CD4-positive, alpha-beta T cell treated with Interleukin-17A for 1 hour (primary cell): ENCODE measurements around the gene CRHR1.
"Not testable (repeated sequence)": the region's sequence is repeated elsewhere in the genome, so short reads cannot be mapped to it uniquely, and the experiment has no call there.

Source experiments
- DNase-seq: peaks from one replicate; pipeline ENCODE4 v3.0.0-alpha.2; 2020

Gene CRHR1

GRCh38 chr17:45784293-45784740, at the start of gene CRHR1:
TSS of gene CRHR1 (plus strand) at chr17:45784320. CDS start at chr17:45784545, 225 bp downstream.
- no peak for DNase-seq

GRCh38 chr17:45734598-45734997, 49.5 kb upstream of the CRHR1 start:
- no peak for DNase-seq

- no peak for DNase-seq
Observed at GRCh38 chr17:45735488-45735887, 48.6 kb upstream of the CRHR1 start.

- DNase-seq = no peak
Observed at GRCh38 chr17:45739786-45740185, 44.3 kb upstream of the CRHR1 start.

- DNase-seq = peak; percentile 31
Observed at GRCh38 chr17:45740553-45741330, 43.4 kb upstream of the CRHR1 start.

- no peak for DNase-seq
Observed at GRCh38 chr17:45742251-45742650, 41.9 kb upstream of the CRHR1 start.

- no peak for DNase-seq
Observed at GRCh38 chr17:45743626-45744326, 40.3 kb upstream of the CRHR1 start.

GRCh38 chr17:45744826-45745225, 39.3 kb upstream of the CRHR1 start:
- DNase-seq = not testable (repeated sequence)

GRCh38 chr17:45745601-45746494, 38.3 kb upstream of the CRHR1 start:
- no peak for DNase-seq

GRCh38 chr17:45747911-45748310, 36.2 kb upstream of the CRHR1 start:
- DNase-seq = no peak

- DNase-seq = no peak
Observed at GRCh38 chr17:45748731-45749310, 35.3 kb upstream of the CRHR1 start.

GRCh38 chr17:45749831-45750335, 34.2 kb upstream of the CRHR1 start:
- no peak for DNase-seq

GRCh38 chr17:45750779-45751440, 33.2 kb upstream of the CRHR1 start:
- no peak for DNase-seq

GRCh38 chr17:45751466-45751865, 32.7 kb upstream of the CRHR1 start:
- no peak for DNase-seq

GRCh38 chr17:45752246-45752645, 31.9 kb upstream of the CRHR1 start:
- DNase-seq = no peak

GRCh38 chr17:45753645-45754225, 30.4 kb upstream of the CRHR1 start:
- DNase-seq = no peak

GRCh38 chr17:45755050-45755449, 29.1 kb upstream of the CRHR1 start:
- no peak for DNase-seq

GRCh38 chr17:45756266-45756991, 27.7 kb upstream of the CRHR1 start:
- no peak for DNase-seq

- no peak for DNase-seq
Observed at GRCh38 chr17:45757431-45758218, 26.5 kb upstream of the CRHR1 start.

GRCh38 chr17:45758544-45758943, 25.6 kb upstream of the CRHR1 start:
- DNase-seq = no peak
